ENCODE measurements around the gene ARHGEF7.

Gene ARHGEF7

DNA sequence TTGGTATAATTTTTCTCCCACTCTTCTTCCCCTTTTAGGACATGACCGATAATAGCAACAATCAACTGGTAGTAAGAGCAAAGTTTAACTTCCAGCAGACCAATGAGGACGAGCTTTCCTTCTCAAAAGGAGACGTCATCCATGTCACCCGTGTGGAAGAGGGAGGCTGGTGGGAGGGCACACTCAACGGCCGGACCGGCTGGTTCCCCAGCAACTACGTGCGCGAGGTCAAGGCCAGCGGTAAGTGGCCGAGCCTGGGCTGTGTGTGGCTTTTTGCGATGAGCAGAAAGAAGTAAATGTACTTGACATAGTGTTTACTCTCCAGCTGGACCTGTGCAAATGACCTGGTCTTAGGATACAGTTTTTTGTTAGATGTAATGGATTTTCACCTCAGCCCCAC, 102.5 kb downstream of the ARHGEF7 start:
- Histone ChIP-seq H3K4me1 (ENCODE audit: insufficient read depth, insufficient read length) (peaks cover 6% of the 10 kb centered on the region), H3K9me3 (ENCODE audit: insufficient read depth, low read length) (no peaks in the 10 kb centered on the region), H3K27me3 (ENCODE audit: insufficient read depth, insufficient read length) (no peaks in the 10 kb centered on the region), H3K4me3 (ENCODE audit: insufficient read length, low read depth) (no peak overlapping the region), H3K9ac (ENCODE audit: insufficient read length, low read depth) (no peak overlapping the region), H3K36me3 (ENCODE audit: insufficient read depth, insufficient read length, low read length) (peaks cover 23% of the 10 kb centered on the region)
- TF ChIP-seq ZNF274 (IDR thresholded peaks at IDR 0.05; ENCODE audit: low read depth, low read length) (no peak), SUZ12 (IDR thresholded peaks at IDR 0.05; ENCODE audit: extremely low read depth, insufficient read depth, insufficient read length) (no peak), YY1 (IDR thresholded peaks at IDR 0.05; ENCODE audit: insufficient read depth, insufficient read length) (no peak)
- DNase-seq (ENCODE audit: low read depth, low spot score), result no peak

DNA sequence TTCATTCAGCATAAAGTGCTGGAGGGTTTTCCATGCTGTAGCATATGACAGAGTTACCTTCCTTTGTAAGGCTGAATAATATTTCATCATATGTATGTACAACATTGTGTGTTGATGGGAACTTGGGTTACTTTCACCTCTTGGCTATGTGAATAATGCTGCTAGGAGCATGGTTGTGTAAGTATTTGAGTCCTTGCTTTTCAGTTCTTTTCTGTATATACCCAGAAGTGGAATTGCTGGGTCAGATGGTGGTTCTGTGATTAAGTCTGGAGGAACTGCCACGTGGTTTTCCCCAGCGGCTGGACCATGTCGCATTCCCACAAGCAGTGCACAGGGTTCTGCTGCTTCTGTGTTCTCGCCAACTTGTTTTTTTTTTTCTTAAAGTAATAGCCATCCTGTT, 104.2 kb downstream of the ARHGEF7 start:
- Histone ChIP-seq H3K9me3 (ENCODE audit: insufficient read depth, low read length) (no peaks in the 10 kb centered on the region), H3K27me3 (ENCODE audit: insufficient read depth, insufficient read length) (no peaks in the 10 kb centered on the region), H3K36me3 (ENCODE audit: insufficient read depth, insufficient read length, low read length) (peaks cover 16% of the 10 kb centered on the region), H3K4me1 (ENCODE audit: insufficient read depth, insufficient read length) (peaks cover 4% of the 10 kb centered on the region), H3K4me3 (ENCODE audit: insufficient read length, low read depth) (no peak overlapping the region), H3K9ac (ENCODE audit: insufficient read length, low read depth) (no peak overlapping the region)
- DNase-seq (ENCODE audit: low read depth, low spot score), result no peak
- no peak for TF ChIP-seq ZNF274 (IDR thresholded peaks at IDR 0.05; ENCODE audit: low read depth, low read length)
- no peak for TF ChIP-seq SUZ12 (IDR thresholded peaks at IDR 0.05; ENCODE audit: extremely low read depth, insufficient read depth, insufficient read length)
- TF ChIP-seq YY1 (IDR thresholded peaks at IDR 0.05; ENCODE audit: insufficient read depth, insufficient read length), result no peak

DNA sequence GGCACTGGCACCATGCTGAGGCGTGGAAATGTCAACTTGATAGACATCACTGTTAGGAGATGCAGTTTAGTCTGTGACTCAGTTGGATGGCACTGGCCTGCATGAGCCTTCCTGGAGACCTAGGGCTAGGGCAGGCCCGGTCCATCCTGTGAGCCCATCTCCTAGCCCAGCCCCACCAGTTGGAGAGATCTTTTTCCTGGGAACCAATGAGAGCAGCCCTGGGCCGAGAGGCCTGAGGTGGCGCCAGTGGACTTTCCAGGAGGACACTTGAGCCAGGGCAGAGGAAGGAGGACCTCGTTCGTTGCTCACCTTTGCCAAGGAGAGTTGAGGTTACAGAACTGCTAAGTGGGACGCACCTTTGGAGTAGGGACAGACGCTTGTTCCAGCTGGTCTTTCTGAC, 104.8 kb downstream of the ARHGEF7 start:
- peaks cover 2% of the 10 kb centered on the region for H3K4me1 ChIP-seq (ENCODE audit: insufficient read depth, insufficient read length)

DNA sequence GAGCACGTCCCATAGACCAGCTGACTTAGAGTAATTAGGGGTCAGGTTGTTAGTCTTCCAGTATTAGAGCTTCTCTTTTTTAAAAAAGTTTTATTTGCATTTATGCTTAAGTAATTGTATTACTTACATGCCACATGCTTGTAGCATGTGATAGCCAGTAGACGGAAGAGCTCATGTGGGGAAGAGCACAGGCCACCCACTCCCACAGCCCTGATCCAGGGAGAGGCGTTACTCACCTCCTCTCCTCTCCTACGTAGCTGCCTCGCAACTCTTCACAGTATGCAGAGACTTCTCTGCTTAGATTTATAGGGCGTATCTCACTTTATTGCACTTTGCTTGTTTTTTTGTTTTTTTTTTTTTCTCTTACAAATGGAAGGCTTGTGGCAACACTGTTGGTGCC, 110.1 kb downstream of the ARHGEF7 start:
- no peak for TF ChIP-seq SUZ12 (IDR thresholded peaks at IDR 0.05; ENCODE audit: extremely low read depth, insufficient read depth, insufficient read length)
- no peak for TF ChIP-seq YY1 (IDR thresholded peaks at IDR 0.05; ENCODE audit: insufficient read depth, insufficient read length)
- no peak for TF ChIP-seq ZNF274 (IDR thresholded peaks at IDR 0.05; ENCODE audit: low read depth, low read length)
- no peaks in the 10 kb centered on the region for H3K4me1 ChIP-seq (ENCODE audit: insufficient read depth, insufficient read length)
- H3K36me3 ChIP-seq (ENCODE audit: insufficient read depth, insufficient read length, low read length), result peaks cover 25% of the 10 kb centered on the region
- no peak for DNase-seq (ENCODE audit: low read depth, low spot score)
- no peak overlapping the region for H3K9ac ChIP-seq (ENCODE audit: insufficient read length, low read depth)
- no peaks in the 10 kb centered on the region for H3K27me3 ChIP-seq (ENCODE audit: insufficient read depth, insufficient read length)
- H3K9me3 ChIP-seq (ENCODE audit: insufficient read depth, low read length), result no peaks in the 10 kb centered on the region
- no peak overlapping the region for H3K4me3 ChIP-seq (ENCODE audit: insufficient read length, low read depth)

More for the DNA sequence above, 104.8 kb downstream of the ARHGEF7 start:
- no peaks in the 10 kb centered on the region for H3K9me3 ChIP-seq (ENCODE audit: insufficient read depth, low read length)
- H3K36me3 ChIP-seq (ENCODE audit: insufficient read depth, insufficient read length, low read length), result peaks cover 19% of the 10 kb centered on the region
- H3K27me3 ChIP-seq (ENCODE audit: insufficient read depth, insufficient read length), result no peaks in the 10 kb centered on the region
- DNase-seq (ENCODE audit: low read depth, low spot score), result no peak
- H3K4me3 ChIP-seq (ENCODE audit: insufficient read length, low read depth), result no peak overlapping the region
- no peak overlapping the region for H3K9ac ChIP-seq (ENCODE audit: insufficient read length, low read depth)
- TF ChIP-seq YY1 (IDR thresholded peaks at IDR 0.05; ENCODE audit: insufficient read depth, insufficient read length) (no peak), SUZ12 (IDR thresholded peaks at IDR 0.05; ENCODE audit: extremely low read depth, insufficient read depth, insufficient read length) (no peak), ZNF274 (IDR thresholded peaks at IDR 0.05; ENCODE audit: low read depth, low read length) (no peak)

DNA sequence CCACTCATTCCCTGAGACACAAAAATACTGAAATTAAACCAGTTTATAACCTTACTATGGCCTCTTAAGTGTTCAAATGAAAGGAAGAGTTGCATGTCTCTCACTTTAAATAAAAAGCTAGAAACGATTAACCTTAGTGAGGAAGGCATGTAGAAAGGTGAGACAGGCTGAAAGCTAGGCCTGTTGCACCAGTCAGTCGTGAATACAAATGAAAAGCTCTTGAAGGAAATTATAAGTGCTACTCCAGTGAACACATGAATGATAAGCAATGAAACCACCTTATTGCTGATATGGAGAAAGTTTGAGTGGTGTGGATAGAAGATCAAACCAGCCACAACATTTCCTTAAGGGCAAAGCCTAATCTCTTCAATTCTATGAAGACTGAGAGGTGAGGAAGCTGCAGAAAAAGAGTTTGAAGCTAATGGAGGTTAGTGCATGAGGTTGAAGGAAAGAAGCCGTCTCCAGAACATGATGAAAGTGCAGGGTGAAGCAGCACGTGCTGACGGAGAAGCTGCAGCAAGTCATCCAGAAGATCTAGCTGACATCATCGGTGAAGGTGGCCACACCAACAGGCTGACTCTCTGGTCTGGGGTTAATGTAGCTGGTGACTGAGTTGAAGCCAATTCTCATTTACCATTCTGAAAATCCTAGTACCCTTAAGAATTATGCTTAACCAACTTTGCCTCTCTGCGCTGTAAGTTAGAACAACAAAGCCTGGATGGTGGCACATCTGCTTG, 110.9 kb downstream of the ARHGEF7 start:
- H3K27me3 ChIP-seq (ENCODE audit: insufficient read depth, insufficient read length), result no peaks in the 10 kb centered on the region

DNA sequence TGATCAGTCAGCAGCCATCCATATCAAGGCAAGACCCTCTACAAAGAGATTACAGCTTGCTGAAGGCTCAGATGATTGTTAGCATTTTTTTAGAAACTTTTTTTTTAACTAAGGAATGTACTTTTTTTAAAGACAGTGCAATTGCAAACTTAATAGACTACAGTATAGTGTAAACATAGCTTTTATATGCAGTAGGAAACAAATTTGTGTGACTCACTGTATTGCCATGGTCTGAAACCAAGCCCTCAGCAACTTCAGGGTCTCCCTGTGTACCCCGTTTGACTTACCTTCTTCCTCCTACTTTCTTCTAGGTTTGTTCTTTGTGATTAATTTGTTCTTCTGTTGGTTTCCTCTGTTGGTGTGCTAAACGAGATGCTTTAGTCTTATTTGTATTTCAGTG, 112.3 kb downstream of the ARHGEF7 start:
- no peak for DNase-seq (ENCODE audit: low read depth, low spot score)
- Histone ChIP-seq H3K4me3 (ENCODE audit: insufficient read length, low read depth) (no peak overlapping the region), H3K9ac (ENCODE audit: insufficient read length, low read depth) (no peak overlapping the region), H3K4me1 (ENCODE audit: insufficient read depth, insufficient read length) (no peaks in the 10 kb centered on the region), H3K27me3 (ENCODE audit: insufficient read depth, insufficient read length) (no peaks in the 10 kb centered on the region), H3K36me3 (ENCODE audit: insufficient read depth, insufficient read length, low read length) (peaks cover 31% of the 10 kb centered on the region), H3K9me3 (ENCODE audit: insufficient read depth, low read length) (no peaks in the 10 kb centered on the region)
- no peak for TF ChIP-seq ZNF274 (IDR thresholded peaks at IDR 0.05; ENCODE audit: low read depth, low read length)
- no peak for TF ChIP-seq YY1 (IDR thresholded peaks at IDR 0.05; ENCODE audit: insufficient read depth, insufficient read length)

More for the DNA sequence above, 110.9 kb downstream of the ARHGEF7 start:
- H3K36me3 ChIP-seq (ENCODE audit: insufficient read depth, insufficient read length, low read length), result peaks cover 22% of the 10 kb centered on the region
- no peak overlapping the region for H3K9ac ChIP-seq (ENCODE audit: insufficient read length, low read depth)
- H3K4me3 ChIP-seq (ENCODE audit: insufficient read length, low read depth), result no peak overlapping the region
- no peak for TF ChIP-seq ZNF274 (IDR thresholded peaks at IDR 0.05; ENCODE audit: low read depth, low read length)
- no peak for TF ChIP-seq SUZ12 (IDR thresholded peaks at IDR 0.05; ENCODE audit: extremely low read depth, insufficient read depth, insufficient read length)
- TF ChIP-seq YY1 (IDR thresholded peaks at IDR 0.05; ENCODE audit: insufficient read depth, insufficient read length), result no peak
- no peaks in the 10 kb centered on the region for H3K9me3 ChIP-seq (ENCODE audit: insufficient read depth, low read length)
- no peaks in the 10 kb centered on the region for H3K4me1 ChIP-seq (ENCODE audit: insufficient read depth, insufficient read length)
- DNase-seq (ENCODE audit: low read depth, low spot score), result no peak

DNA sequence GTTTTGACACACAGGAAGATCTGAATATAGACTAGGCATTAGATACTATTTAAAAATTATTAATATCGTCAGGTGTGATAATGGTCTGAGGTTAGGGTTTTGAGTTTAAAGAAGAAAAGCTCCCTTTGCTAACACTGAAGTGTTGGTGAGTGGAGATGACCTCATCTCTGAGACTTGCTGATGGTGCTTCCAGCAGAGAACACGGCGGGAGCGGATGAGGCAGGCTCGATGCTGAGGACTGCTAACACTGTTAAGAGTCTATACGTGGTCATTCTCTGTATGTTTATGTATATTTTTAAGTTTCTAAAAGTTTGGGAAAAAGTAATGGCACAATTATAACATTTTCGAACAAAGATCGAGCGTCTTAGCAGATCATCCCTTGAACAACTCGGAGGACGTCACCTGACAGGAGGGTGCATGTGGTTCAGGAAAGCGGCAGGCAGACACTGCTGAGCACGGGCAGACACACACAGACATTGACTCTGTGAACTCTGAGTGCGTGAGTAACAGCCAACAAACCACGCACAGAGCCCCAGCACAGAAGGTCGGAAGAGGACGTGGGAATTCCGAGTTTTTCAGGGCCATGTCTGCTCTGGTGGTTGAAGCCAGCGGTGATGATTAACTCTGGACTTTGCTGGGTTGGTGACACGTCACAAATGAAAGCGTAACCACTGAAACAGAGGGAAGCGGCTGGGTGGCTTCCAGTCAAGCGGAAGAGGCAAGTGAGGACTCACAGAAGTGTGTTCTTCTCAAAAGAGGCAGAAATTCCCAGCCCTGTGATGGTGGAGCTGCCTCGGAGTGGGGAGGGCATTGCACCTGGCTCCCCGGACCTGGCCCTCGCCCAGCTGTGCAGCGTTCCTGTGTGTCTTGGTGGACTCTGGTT, 113.4 kb downstream of the ARHGEF7 start:
- Histone ChIP-seq H3K36me3 (ENCODE audit: insufficient read depth, insufficient read length, low read length) (peaks cover 36% of the 10 kb centered on the region), H3K4me1 (ENCODE audit: insufficient read depth, insufficient read length) (no peaks in the 10 kb centered on the region), H3K9me3 (ENCODE audit: insufficient read depth, low read length) (no peaks in the 10 kb centered on the region), H3K4me3 (ENCODE audit: insufficient read length, low read depth) (no peak overlapping the region), H3K27me3 (ENCODE audit: insufficient read depth, insufficient read length) (no peaks in the 10 kb centered on the region), H3K9ac (ENCODE audit: insufficient read length, low read depth) (no peak overlapping the region)
- no peak for DNase-seq (ENCODE audit: low read depth, low spot score)
- TF ChIP-seq SUZ12 (IDR thresholded peaks at IDR 0.05; ENCODE audit: extremely low read depth, insufficient read depth, insufficient read length) (no peak), YY1 (IDR thresholded peaks at IDR 0.05; ENCODE audit: insufficient read depth, insufficient read length) (no peak)
